Erythroblast (primary cell): ENCODE data around the gene FNIP1.
"Not testable (repeated sequence)": the region's sequence is repeated elsewhere in the genome, so short reads cannot be mapped to it uniquely, and the experiment has no call there.

ENCODE experiments used
- DNase-seq, 2 experiments: peaks; one replicate each; lab custom pipeline; 2025; lab: John Stamatoyannopoulos, UW
- GATA1 ChIP-seq: IDR thresholded peaks from 2 replicates; pipeline ENCODE4 v1.6.1; 2011; ENCODE audit warnings: low read depth, mild to moderate bottlenecking, control low read depth, low read length, moderate library complexity
- POLR2A ChIP-seq: IDR thresholded peaks from 2 replicates; pipeline ENCODE4 v1.6.1; 2011; ENCODE audit warnings: mild to moderate bottlenecking, low read length

The FNIP1 gene

DNA sequence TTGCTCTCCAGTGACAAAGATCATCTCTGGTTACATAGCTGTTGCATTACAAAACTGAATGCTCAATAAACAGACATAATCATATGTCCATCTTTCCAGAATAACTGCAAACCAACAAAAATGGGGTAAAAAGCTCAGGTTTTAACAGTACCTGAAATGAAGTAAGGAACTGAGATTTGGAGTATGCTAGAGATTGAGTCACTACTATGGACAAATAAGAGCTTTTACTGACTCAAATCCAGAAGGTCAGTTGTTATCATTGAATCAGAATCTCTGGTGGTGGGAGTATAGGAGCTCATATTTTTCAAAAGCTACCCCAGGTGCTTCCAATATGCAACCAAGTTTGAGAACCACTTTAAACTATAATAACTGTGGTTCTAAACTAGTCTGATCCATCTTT lies 157.7 kb downstream of the FNIP1 start:
- no peak for DNase-seq
- TF ChIP-seq GATA1 (no peak), POLR2A (no peak)

DNA sequence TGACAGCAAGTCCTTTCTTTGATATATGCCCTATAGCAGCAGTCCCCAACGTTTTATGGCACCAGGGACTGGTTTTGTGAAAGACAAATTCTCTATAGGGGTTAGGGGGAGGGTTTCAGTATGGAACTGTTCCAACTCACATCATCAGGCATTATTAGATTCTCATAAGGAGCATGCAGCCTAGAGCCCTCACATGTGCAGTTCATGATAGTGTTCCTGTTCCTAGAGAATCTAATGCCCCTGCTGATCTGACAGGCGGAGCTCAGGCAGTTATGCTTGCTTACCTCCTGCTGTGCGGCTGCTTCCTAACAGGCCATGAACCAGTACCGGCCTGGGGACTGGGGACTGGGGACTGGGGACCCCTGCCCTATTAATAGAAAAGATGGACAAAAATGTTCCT lies 159.1 kb downstream of the FNIP1 start:
- peak; percentile 55 to 85 for DNase-seq
- TF ChIP-seq POLR2A, result no peak
- TF ChIP-seq GATA1, result no peak

DNA sequence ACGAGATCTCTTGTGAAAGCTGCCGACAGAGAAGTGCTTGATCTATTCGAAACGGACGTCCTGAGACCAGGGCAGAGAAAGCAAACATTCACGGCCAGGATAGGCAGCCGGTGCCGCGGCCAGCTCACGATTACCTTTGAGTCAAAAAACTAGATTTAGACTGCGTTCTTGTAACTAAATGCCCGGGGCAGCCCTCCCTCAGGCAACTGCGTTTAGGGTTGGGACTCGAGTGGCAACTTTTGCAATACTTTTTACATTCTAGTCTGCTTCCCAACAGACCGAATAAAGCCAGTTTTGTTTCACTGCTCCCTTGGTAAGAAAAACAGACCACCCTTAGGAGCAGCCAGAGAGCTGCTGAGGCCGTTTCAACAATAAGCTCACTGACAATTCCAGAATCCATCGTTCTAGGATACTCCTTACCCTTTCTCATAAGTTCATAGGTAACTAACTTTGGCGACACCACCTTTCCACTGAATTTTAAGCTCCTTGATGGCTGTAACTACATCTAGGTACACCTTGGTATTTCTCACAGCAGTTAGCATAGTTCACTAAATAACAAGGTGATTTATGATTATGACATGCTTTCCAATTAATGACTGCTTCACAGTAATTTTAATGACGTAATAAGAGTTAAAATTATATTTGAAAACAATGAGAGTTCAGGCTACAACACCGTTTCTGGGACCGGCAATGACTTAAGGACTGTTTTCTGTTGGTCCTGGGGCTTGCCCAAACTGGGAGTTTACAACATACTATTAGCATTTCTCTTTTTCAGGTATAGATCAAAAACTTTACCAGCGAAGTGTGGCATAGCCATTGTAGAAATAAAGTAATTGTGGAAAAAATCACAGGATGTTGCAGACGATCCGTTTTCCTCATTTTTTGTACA lies 160.9 kb downstream of the FNIP1 start:
- DNase-seq, result peak; percentile 55 to 73
- TF ChIP-seq GATA1 (no peak), POLR2A (no peak)

DNA sequence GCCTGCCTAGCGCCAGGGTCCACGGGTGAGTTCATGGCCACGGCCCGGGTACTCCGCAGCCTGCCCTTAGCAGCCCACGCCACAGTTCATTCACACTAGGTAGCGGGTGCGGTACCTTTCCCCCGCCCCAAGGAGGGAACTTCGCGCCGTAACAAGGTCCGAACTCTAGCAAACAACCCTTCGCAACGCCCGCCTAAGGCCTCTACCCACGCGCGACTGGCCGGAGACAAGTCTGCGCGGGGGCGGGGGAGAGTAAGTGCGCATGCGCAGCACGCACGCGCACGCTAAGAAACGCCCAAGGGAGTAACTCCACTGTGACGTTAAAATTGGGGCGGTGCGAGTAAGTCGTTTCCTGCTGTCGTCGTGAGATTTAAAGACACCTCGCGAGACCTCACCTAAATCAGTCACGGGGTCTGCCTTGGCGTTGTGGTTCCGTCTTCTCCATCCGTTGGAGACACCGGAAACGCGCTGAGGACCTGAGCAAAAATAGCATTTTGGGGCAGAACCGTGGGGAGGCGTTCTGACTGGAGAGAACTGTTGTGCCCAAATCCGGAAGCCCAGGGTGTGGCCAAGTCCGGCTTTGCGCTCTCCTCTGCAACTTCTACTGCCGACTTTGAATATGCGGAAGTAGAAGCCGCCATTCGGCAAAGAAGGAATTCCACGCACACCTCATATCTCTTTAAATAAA lies 161.7 kb downstream of the FNIP1 start, which contains the start of gene RAPGEF6:
Gene RAPGEF6, minus strand, starts transcription at position 234 of the 688 bp plus-strand sequence. Its CDS starts 199 bp downstream, at position 35.
- no peak for TF ChIP-seq GATA1
- TF ChIP-seq POLR2A, result peak; percentile 98
- peak; percentile 100 for DNase-seq

DNA sequence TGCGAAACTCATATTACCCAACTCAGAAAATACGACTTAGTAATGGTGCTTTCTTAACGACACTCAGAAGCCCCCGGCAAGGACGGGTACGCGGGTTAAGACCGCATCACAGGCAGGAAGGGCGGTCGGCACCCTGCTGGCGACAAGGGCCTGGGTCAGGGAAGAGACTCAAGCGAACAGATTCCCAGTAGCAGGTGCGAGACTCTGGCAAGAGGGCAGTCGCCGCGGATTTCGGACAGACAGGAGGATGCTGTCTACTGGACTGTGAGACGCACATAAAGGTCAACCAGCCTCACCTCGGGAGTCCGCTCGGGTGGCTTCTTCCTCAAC lies 162.2 kb downstream of the FNIP1 start:
- peak; percentile 81 to 88 for DNase-seq
- TF ChIP-seq GATA1 (no peak), POLR2A (no peak)

DNA sequence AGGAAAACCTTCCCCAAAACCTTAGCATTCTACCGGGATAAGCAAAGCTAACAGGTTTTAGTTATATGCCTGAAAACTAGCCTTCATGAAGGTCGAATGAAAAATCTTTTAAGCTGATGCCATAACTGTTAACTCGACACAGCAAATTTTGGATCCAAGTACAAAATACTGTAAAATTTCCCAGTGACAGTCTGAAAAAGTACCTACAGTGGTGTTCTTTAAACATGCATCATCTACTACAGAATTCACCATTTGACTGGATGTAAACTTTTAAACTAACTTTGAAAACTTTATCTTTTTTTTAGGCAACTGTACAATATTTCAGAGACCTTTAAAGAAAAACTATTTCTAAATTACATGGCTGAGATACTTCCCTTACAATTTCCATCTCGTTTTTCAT lies 162.6 kb downstream of the FNIP1 start:
- TF ChIP-seq GATA1 (no peak), POLR2A (no peak)
- peak; percentile 36 to 61 for DNase-seq

DNA sequence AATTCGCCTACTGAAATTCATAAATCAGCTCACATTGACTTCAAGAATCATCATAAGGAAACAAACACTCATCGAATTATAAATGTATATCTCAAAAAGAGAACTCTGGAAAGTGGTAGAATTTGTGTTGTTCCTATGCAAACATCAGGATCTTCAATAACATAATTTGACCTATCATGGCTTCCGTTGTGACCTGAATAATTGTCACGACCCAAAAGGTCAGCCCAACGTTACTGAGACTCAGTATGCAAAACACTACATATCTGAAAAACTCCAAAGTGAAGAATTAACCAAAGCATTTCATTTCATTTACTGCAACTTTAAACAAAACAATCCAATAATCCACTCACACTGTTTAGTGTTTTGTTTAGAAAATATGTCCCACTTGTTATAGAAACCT lies 163.0 kb downstream of the FNIP1 start:
- peak; percentile 39 to 55 for DNase-seq
- TF ChIP-seq GATA1 (no peak), POLR2A (no peak)

DNA sequence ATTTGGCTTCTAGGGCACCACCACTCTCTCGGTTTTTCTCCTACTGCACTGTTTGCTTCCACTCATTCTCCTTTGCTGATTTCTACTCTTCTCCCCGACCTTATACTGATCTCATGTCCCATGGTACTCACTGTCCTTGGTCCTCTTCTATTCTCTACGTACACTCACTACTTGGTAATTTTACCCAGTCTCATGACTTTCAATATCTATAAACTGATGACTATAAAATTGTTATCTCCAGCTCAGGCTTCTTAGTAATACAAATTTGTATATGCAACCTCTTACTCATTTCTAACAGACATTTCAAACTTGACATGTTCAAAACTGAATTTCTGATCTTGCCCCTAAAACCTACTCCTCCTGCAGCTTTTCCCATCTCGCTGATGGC lies 165.9 kb downstream of the FNIP1 start:
- peak; percentile 44 to 46 for DNase-seq
- no peak for TF ChIP-seq POLR2A
- TF ChIP-seq GATA1, result no peak

DNA sequence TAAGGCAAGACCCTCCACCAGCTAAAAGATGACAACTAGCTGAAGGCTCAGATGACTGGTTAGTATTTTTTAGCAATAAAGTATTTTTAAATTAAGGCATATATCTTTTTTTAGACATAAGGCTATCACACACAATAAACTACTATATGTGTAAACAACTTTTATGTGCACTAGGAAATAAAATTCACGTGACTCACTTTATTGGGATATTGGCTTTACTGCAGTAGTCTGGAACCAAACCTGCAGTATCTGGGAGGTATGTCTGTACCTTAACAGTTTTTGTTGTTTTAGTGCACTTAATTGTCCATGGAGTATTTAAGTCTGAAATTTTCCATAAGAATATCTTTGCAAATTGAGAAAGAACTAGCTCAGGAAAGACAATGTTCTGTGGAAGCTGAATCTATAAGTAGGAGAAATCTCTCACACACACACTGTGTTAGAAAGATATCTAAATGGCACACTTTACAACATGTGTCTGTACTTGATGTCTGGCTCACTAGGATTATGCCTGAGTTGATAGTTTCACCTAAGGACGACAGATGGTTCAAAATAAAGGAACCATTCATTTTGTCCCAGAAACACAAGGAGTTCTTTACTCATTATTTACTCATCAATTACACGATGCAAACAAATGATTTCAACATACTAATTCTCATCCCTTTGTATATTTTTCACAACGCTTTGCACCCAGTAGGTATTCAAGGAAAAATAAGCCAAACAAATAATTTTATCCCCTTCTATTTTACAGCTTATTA lies 166.4 kb downstream of the FNIP1 start:
- no peak for TF ChIP-seq GATA1
- no peak for TF ChIP-seq POLR2A
- DNase-seq, result peak; percentile 73 to 89

DNA sequence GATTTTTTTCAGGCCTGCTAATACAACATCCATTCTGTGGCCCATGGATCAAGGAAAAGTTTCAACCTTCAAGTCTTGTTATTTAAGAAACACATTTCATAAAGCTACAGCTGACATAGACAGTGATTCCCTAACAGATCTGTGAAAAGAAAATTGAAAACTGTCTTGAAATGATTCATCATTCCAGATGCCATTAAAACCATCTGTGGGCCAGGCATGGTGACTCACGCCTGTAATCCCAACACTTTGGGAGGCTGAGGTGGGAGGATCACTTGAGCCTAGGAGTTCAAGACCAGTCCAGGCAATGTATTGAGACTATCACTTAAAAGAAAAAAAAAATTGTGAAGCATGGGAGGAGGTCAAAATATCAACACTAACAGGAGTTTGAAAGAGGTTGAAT lies 167.8 kb downstream of the FNIP1 start:
- DNase-seq, result peak in 1 of 2 experiments; percentile 30
- TF ChIP-seq GATA1 (no peak), POLR2A (no peak)

DNA sequence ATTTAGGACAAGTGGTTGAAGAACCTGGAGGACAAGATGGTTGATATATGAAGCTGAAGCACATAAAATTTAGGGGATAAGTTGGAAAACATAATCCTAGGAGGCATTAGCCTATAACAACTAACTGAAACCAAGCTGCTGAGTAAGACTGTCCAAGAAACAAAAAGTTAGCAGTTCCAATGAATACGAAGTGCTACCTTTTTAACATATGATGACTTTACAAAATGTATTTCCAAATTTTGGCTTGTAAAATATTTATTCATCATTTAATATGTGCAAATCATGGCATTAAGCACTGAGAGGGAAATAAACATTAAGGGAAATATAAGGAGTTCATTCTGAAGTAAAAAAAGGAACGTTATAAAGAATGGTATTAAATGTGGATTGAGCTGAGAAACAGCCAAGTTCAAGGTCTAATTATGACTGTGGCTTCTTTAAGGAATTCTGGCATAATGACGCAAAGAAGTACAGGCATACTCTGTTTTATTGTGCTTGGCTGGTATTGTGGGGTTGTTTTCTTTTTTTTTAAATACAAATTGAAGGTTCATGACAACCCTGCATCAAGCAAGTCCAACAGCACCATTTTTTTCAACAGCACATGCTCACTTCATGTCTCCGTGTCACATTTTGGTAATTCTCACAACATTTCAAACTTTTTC lies 169.5 kb downstream of the FNIP1 start:
- DNase-seq, result no peak
- TF ChIP-seq POLR2A, result no peak
- TF ChIP-seq GATA1, result no peak

DNA sequence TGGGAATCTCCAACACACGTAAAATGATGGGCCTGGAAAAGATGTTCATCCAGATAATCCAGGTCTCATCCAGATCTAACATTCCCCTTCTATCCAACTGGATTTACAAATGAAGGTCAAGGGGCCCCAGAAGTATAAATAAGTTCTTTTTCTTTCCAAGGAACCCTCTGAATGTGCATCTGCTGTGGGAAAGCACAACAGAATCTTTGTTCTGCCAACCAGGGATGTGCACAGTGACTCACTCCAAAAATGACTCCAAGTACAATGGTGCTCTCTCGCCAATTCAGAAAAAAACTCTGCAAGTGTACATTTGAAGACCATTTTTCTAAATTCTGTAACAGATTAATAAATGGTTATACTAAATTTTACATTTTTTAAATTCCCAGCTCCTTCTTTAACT lies 174.2 kb downstream of the FNIP1 start:
- no peak for DNase-seq
- TF ChIP-seq GATA1 (no peak), POLR2A (no peak)

DNA sequence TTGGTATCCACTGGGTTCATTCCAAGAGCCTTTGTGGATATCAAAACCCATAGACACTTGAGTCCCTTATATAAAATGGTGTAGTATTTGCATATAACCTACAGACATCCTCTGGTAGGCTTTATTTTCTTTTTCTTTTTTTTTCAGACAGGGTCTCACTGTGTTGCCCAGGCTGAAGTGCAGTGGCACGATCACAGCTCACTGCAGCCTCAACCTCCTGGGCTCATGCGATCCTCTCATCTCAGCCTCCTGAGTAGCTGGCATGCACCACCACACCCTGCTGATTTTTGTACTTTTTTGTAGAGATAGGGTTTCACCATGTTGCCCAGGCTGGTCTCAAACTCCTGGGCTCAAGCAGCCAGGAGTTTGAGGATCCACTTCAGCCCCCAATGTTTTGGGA lies 175.7 kb downstream of the FNIP1 start:
- DNase-seq, result not testable (repeated sequence)
